K562 (cell line): Measurements from ENCODE around the gene ZBTB25. TPM values are rescaled to one million over a fixed set of nuclear protein-coding genes. Genes with fewer than 3 reads are reported as not detected.

Experiments
- ATAC-seq: fragments of 200-7000 bp; cut with Tn5 transposase; 3 replicates; pipeline ENCODE4 v1.9.1; 2020; ENCODE audit warnings: moderate library complexity
- BruUV-seq: library from RNA; stranded (reverse); fragments of 400-500 nt; replicated peaks from 2 replicates; lab custom pipeline; 2021; lab: Mats Ljungman, UMichigan
- CTCF ChIA-PET: fragments of 300-600 bp; formaldehyde crosslinking; extraction: SDS; loops from one replicate; lab custom pipeline; 2021; ENCODE audit warnings: low intra/inter-chr PET ratio; lab: Yijun Ruan, JAX
- POLR2A ChIA-PET: fragments of 300-600, 350-650 bp; sonication (Branson Sonifier 250); formaldehyde crosslinking; extraction: SDS; loops from one replicate; lab custom pipeline; 2021; ENCODE audit warnings: antibody characterized with exemption, inconsistent platforms; lab: Yijun Ruan, JAX
- DNase-seq, 4 experiments: peaks; one replicate each; pipeline versions ENCODE4 v3.0.0 to v3.0.0-alpha.2; 2011 to 2018; ENCODE audit warnings: low spot score in 3 of 4, mixed read lengths in 3 of 4; ENCODE audit errors: extremely low read depth in 1 of 4
- FAIRE-seq: peaks from 2 replicates; lab custom pipeline; 2011; peaks lifted over from hg19 to GRCh38; lab: Jason Lieb, UNC
- H2AFZ ChIP-seq: 2 replicates; pipeline ENCODE4 v1.6.0; 2011; ENCODE audit warnings: low read depth, low read length, control low read depth, inconsistent platforms
- H3K27ac ChIP-seq: fragments of 200-600 bp; 3 replicates; pipeline ENCODE4 v1.8.0; 2011; ENCODE audit warnings: low read depth, mild to moderate bottlenecking, control low read depth, inconsistent platforms, low read length, moderate library complexity, mixed read lengths; ENCODE audit errors: extremely low read depth
- H3K27me3 ChIP-seq, 2 experiments: fragments of 300-600 bp in 1 of 2; 2 replicates in 1 of 2; 3 replicates in 1 of 2; pipeline versions ENCODE4 v1.6.0 to v1.8.0; 2011; ENCODE audit warnings: inconsistent platforms in 2 of 2, low read length in 2 of 2, mild to moderate bottlenecking in 1 of 2, mixed read lengths in 1 of 2, moderate library complexity in 1 of 2; ENCODE audit not compliant: control insufficient read depth in 2 of 2, insufficient read depth in 2 of 2
- H3K36me3 ChIP-seq: fragments of 300-600 bp; 3 replicates; pipeline ENCODE4 v1.8.0; 2011; ENCODE audit warnings: mild to moderate bottlenecking, low read length, inconsistent platforms; ENCODE audit not compliant: control insufficient read depth, insufficient read depth
- H3K4me1 ChIP-seq, 2 experiments: fragments of 200-600 bp in 1 of 2; replicated peaks in 1 of 2; 2 replicates in 1 of 2; 3 replicates in 1 of 2; pipeline versions ENCODE4 v1.5.1 to v1.8.0; 2011; ENCODE audit warnings: inconsistent platforms in 2 of 2, low read length in 2 of 2, mild to moderate bottlenecking in 1 of 2, mixed read lengths in 1 of 2, moderate library complexity in 1 of 2; ENCODE audit not compliant: control insufficient read depth in 2 of 2, insufficient read depth in 2 of 2
- H3K4me2 ChIP-seq: 2 replicates; pipeline ENCODE4 v1.6.1; 2011; ENCODE audit warnings: low read length, control low read depth, inconsistent platforms, mixed read lengths; ENCODE audit not compliant: insufficient read depth
- H3K4me3 ChIP-seq: fragments of 200-600 bp; sonication (generic), shearing (Covaris generic); 2 replicates; pipeline ENCODE4 v1.5.1; 2016; ENCODE audit warnings: control low read depth, inconsistent platforms
- H3K79me2 ChIP-seq: fragments of 200-600 bp; 3 replicates; pipeline ENCODE4 v1.8.0; 2011; ENCODE audit warnings: low read length, inconsistent platforms; ENCODE audit not compliant: control insufficient read depth, insufficient read depth
- H3K9ac ChIP-seq, 2 experiments: 2 replicates each; pipeline versions ENCODE4 v1.6.0 to v1.6.1; 2011; ENCODE audit warnings: low read depth in 2 of 2, low read length in 2 of 2, control low read depth in 1 of 2, inconsistent platforms in 1 of 2, mild to moderate bottlenecking in 1 of 2, mixed read lengths in 1 of 2; ENCODE audit not compliant: insufficient read depth in 1 of 2
- H3K9me1 ChIP-seq: one replicate; pipeline ENCODE4 v1.6.0; 2011; ENCODE audit warnings: inconsistent platforms, mild to moderate bottlenecking, low read length, moderate library complexity; ENCODE audit not compliant: control insufficient read depth, insufficient read depth
- H3K9me3 ChIP-seq: replicated peaks from 2 replicates; pipeline ENCODE4 v1.5.1; 2011; ENCODE audit warnings: low read depth, low read length, inconsistent platforms; ENCODE audit not compliant: control insufficient read depth, insufficient read depth
- H4K20me1 ChIP-seq: replicated peaks from 2 replicates; pipeline ENCODE4 v1.6.1; 2011; ENCODE audit warnings: low read length, inconsistent platforms, mixed read lengths; ENCODE audit not compliant: control insufficient read depth, insufficient read depth
- ATF7 ChIP-seq: fragments of 450-650 bp; IDR thresholded peaks from 2 replicates; pipeline ENCODE4 v1.7.1; 2014; ENCODE audit warnings: mild to moderate bottlenecking, moderate library complexity
- BCOR ChIP-seq: fragments of 450-650 bp; IDR thresholded peaks from 2 replicates; pipeline ENCODE4 v1.6.1; 2016
- BHLHE40 ChIP-seq: IDR thresholded peaks from 2 replicates; pipeline ENCODE4 v1.6.1; 2011; ENCODE audit warnings: low read length, improper control_type of control experiment
- CCNT2 ChIP-seq: IDR thresholded peaks from 2 replicates; pipeline ENCODE4 v1.6.1; 2011; ENCODE audit warnings: borderline replicate concordance, low read depth, mild to moderate bottlenecking, moderate library complexity, mixed read lengths, low read length; ENCODE audit not compliant: insufficient read length; ENCODE audit errors: extremely low read depth
- JUND ChIP-seq, 2 experiments: IDR thresholded peaks; 2 replicates in 1 of 2; 3 replicates in 1 of 2; pipeline ENCODE4 v1.6.1; 2011; ENCODE audit warnings: borderline replicate concordance in 2 of 2, low read depth in 2 of 2, low read length in 2 of 2, improper control_type of control experiment in 1 of 2, missing biosample characterization in 1 of 2, missing genetic modification characterization in 1 of 2, missing genetic modification reagents in 1 of 2
- KDM4B ChIP-seq, 2 experiments: fragments of 450-650 bp in 1 of 2; sonication (generic) in 1 of 2; IDR thresholded peaks; 2 replicates each; pipeline ENCODE4 v1.6.1; 2016 to 2017; ENCODE audit warnings: borderline replicate concordance in 2 of 2, antibody characterized with exemption in 1 of 2, low read depth in 1 of 2, mild to moderate bottlenecking in 1 of 2
- MCM5 ChIP-seq: fragments of 450-650 bp; IDR thresholded peaks from 2 replicates; pipeline ENCODE4 v1.6.1; 2016; ENCODE audit warnings: low read depth
- MYNN ChIP-seq, 2 experiments: sonication (generic); formaldehyde crosslinking in 1 of 2; IDR thresholded peaks; 2 replicates each; pipeline versions ENCODE4 v1.5.0 to v1.6.1; 2016 to 2020; ENCODE audit warnings: antibody characterized with exemption in 1 of 2, missing genetic modification reagents in 1 of 2
- PTBP1 ChIP-seq: fragments of 200-400 bp; formaldehyde crosslinking; IDR thresholded peaks from 2 replicates; pipeline ENCODE4 v1.6.1; 2017; ENCODE audit warnings: low read depth, low read length
- STAG1 ChIP-seq: sonication (generic); formaldehyde crosslinking; IDR thresholded peaks from 2 replicates; pipeline ENCODE4 v1.5.0; 2020; ENCODE audit warnings: missing genetic modification reagents, borderline replicate concordance
- TARDBP ChIP-seq: fragments of 450-650 bp; IDR thresholded peaks from 2 replicates; pipeline ENCODE4 v1.6.1; 2016
- TEAD2 ChIP-seq: fragments of 450-650 bp; IDR thresholded peaks from 2 replicates; pipeline ENCODE4 v1.6.1; 2016; ENCODE audit warnings: missing genetic modification characterization, control low read depth, missing compliant biosample characterization
- ZNF121 ChIP-seq: sonication (generic); formaldehyde crosslinking; conservative IDR thresholded peaks from 2 replicates; pipeline ENCODE4 v1.8.0; 2022; ENCODE audit warnings: missing genetic modification reagents
- ZNF274 ChIP-seq: IDR thresholded peaks from 2 replicates; pipeline ENCODE4 v1.6.1; 2011; ENCODE audit warnings: low read depth, mild to moderate bottlenecking, low read length, moderate library complexity, borderline replicate concordance
- ZNF696 ChIP-seq: fragments of 250-450 bp; sonication (Bioruptor Pico); conservative IDR thresholded peaks from 2 replicates; pipeline ENCODE4 v1.4.0; 2020; ENCODE audit warnings: mild to moderate bottlenecking, moderate library complexity
- WGBS: fragments of 100-300 bp; shearing (Covaris generic); methylation state at CpG from one replicate; pipeline ENCODE4 v1.1.6; 2016; ENCODE audit warnings: low coverage, mixed read lengths; ENCODE audit not compliant: insufficient coverage; ENCODE audit errors: missing lambda C conversion rate; 5-methylcytosine and 5-hydroxymethylcytosine counted together
- in situ Hi-C: fragments of 300-500 bp; cut with MboI; formaldehyde crosslinking; loops from 4 replicates; pipeline ENCODE4 v1.15.0; 2018; ENCODE audit warnings: inconsistent platforms, mixed read lengths
- intact Hi-C: fragments of 100-400 bp; cut with micrococcal nuclease; formaldehyde crosslinking; loops from 2 replicates; pipeline ENCODE4 v1.14.2; 2022
- polyA plus RNA-seq, 8 experiments: library from polyadenylated mRNA; depleted of rRNA in 4 of 8; stranded (reverse) in 5 of 8; unstranded in 3 of 8; fragments of >200 nt; fragmentation: Nextera tagmentation in 2 of 8; fragmentation: Illumina TruSeq in 1 of 8; extraction: Ambion mirVana in 2 of 8; extraction: Trizol in 1 of 8; gene quantifications; 2 replicates each; pipeline versions ENCODE4 v1.2.1 to v1.2.3, GENCODE V29; 2011 to 2014; ENCODE audit warnings: inconsistent platforms in 1 of 8, missing spikeins in 1 of 8
- total RNA-seq, 7 experiments: library from RNA; depleted of rRNA in 6 of 7; stranded (reverse); fragments of >200 nt in 6 of 7; fragmentation: Illumina TruSeq in 2 of 7; extraction: Trizol in 2 of 7; gene quantifications; 2 replicates each; pipeline versions ENCODE4 v1.2.1 to v1.2.3, GENCODE V29; 2011 to 2021; ENCODE audit warnings: low replicate concordance in 1 of 7
- TF ChIP-seq, protein P1 (sequence below): fragments of 200-800 bp; sonication (Bioruptor generic); IDR thresholded peaks from 2 replicates; pipeline ENCODE4 v1.6.1; 2017; ENCODE audit warnings: missing genetic modification characterization, missing compliant biosample characterization

Gene ZBTB25
- total and polyA plus RNA-seq, 9 of the 15 experiments (the other 6 are each of a cell fraction or from before 2014, with no cell fraction given): 0.61 to 3.9 (median 2.3) TPM

DNA sequence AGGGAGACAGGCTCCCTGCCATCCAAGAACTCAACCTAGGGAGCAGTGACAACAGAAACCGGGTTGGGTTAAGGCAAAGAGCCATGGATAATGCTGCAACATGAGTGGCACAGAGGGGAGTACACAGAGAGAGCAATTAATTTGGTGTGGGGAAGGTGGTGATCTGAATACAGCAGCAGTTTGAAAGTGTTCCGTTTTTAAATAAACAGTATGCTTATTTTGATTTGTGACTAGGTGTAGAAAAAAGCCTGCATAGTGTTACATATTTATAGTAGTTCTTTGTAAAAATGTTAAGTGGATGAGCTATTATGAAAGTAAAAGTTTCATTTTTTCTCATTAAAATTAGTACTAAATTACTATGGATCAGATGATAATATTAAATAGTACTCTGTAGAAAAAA is 29.6 kb downstream of the ZBTB25 start:
- Histone ChIP-seq H3K4me3 (no peak overlapping the region), H3K9me1 (no peaks in the 10 kb centered on the region), H3K27ac (no peak overlapping the region), H4K20me1 (no peaks in the 10 kb centered on the region)
- BruUV-seq: no TSS peak
- CTCF ChIA-PET: no interaction called here
- ATAC-seq: no peak
- DNase-seq: no peak
- TF ChIP-seq BHLHE40 (no peak), ZNF121 (CRISPR knock-in tag) (no peak), PTBP1 (no peak), CCNT2 (no peak), TARDBP (no peak), ZNF696 (CRISPR knock-in tag) (no peak), MYNN (IDR thresholded peaks at IDR 0.05) (no peak), MYNN (CRISPR knock-in tag; IDR thresholded peaks at IDR 0.05) (no peak), ZNF274 (no peak), ATF7 (no peak), MCM5 (no peak), BCOR (no peak), KDM4B (IDR thresholded peaks at IDR 0.05; ENCODE audit: borderline replicate concordance in 2 of 2, low read depth in 1 of 2) (no peak), STAG1 (no peak), TEAD2 (tag) (no peak), JUND (IDR thresholded peaks at IDR 0.05; ENCODE audit: borderline replicate concordance, low read depth, low read length) (no peak), JUND (tag; IDR thresholded peaks at IDR 0.05; ENCODE audit: borderline replicate concordance, low read depth, low read length) (no peak)
- TF ChIP-seq, protein P1, sequence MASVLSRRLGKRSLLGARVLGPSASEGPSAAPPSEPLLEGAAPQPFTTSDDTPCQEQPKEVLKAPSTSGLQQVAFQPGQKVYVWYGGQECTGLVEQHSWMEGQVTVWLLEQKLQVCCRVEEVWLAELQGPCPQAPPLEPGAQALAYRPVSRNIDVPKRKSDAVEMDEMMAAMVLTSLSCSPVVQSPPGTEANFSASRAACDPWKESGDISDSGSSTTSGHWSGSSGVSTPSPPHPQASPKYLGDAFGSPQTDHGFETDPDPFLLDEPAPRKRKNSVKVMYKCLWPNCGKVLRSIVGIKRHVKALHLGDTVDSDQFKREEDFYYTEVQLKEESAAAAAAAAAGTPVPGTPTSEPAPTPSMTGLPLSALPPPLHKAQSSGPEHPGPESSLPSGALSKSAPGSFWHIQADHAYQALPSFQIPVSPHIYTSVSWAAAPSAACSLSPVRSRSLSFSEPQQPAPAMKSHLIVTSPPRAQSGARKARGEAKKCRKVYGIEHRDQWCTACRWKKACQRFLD (CRISPR knock-in tag): no peak
- TF ChIP-seq, all 486 proteins: peak for 0
- H3K79me2 ChIP-seq: no peaks in the 10 kb centered on the region
- WGBS: 12% methylated on average over 2 of the region's 2 CpGs
- H3K9me3 ChIP-seq: no peaks in the 10 kb centered on the region
- H3K9ac ChIP-seq: no peak overlapping the region
- H3K36me3 ChIP-seq: no peaks in the 10 kb centered on the region
- intact Hi-C loops (no loop called here), in situ Hi-C loops (no loop called here)
- H3K4me2 ChIP-seq: no peak overlapping the region
- no peak for FAIRE-seq
- no peak overlapping the region for H2AFZ ChIP-seq
- H3K4me1 ChIP-seq: no peaks in the 10 kb centered on the region
- no peaks in the 10 kb centered on the region for H3K27me3 ChIP-seq
- POLR2A ChIA-PET: no interaction called here
